ENCODE measurements around the gene CCDC127.

CCDC127 gene

GRCh38 chr5:191949-192690, 25.8 kb downstream of the CCDC127 start:
- Histone ChIP-seq H3K4me1 (ENCODE audit: control insufficient read depth in 5 of 5, insufficient read depth in 5 of 5, low read length in 5 of 5) (peaks cover 2 to 25% (median 17%) of the 10 kb centered on the region in 5 donors), H3K27ac (ENCODE audit: low read depth, low read length) (no peak overlapping the region), H3K36me3 (ENCODE audit: control insufficient read depth in 5 of 5, insufficient read depth in 5 of 5, low read length in 5 of 5) (no peaks in the 10 kb centered on the region), H3K9me3 (ENCODE audit: control insufficient read depth in 5 of 5, low read length in 5 of 5) (no peaks in the 10 kb centered on the region), H3K4me3 (ENCODE audit: low read depth in 1 of 5, low read length in 5 of 5) (no peak overlapping the region), H3K9ac (ENCODE audit: low read length in 5 of 5) (no peak overlapping the region), H3K27me3 (ENCODE audit: control insufficient read depth in 5 of 5, insufficient read depth in 4 of 5, low read length in 5 of 5) (peaks cover 2 to 10% (median 6%) of the 10 kb centered on the region in 5 donors)

GRCh38 chr5:191036-191948, 26.7 kb downstream of the CCDC127 start, which contains the start of gene LRRC14B:
TSS of gene LRRC14B (plus strand) at chr5:191495. CDS start at chr5:191539, 44 bp downstream.
- Histone ChIP-seq H3K4me1 (ENCODE audit: control insufficient read depth in 5 of 5, insufficient read depth in 5 of 5, low read length in 5 of 5) (peaks cover 2 to 25% (median 17%) of the 10 kb centered on the region in 5 donors), H3K27me3 (ENCODE audit: control insufficient read depth in 5 of 5, insufficient read depth in 4 of 5, low read length in 5 of 5) (peaks cover 2 to 10% (median 6%) of the 10 kb centered on the region in 5 donors), H3K4me3 (ENCODE audit: low read depth in 1 of 5, low read length in 5 of 5) (no peak within 1 kb of the TSS), H3K27ac (ENCODE audit: low read depth, low read length) (no peak within 1 kb of the TSS), H3K9me3 (ENCODE audit: control insufficient read depth in 5 of 5, low read length in 5 of 5) (no peaks in the 10 kb centered on the region), H3K9ac (ENCODE audit: low read length in 5 of 5) (no peak within 1 kb of the TSS), H3K36me3 (ENCODE audit: control insufficient read depth in 5 of 5, insufficient read depth in 5 of 5, low read length in 5 of 5) (no peaks in the 10 kb centered on the region)

- Histone ChIP-seq H3K27me3 (ENCODE audit: control insufficient read depth in 5 of 5, insufficient read depth in 4 of 5, low read length in 5 of 5) (peaks cover 2 to 10% (median 6%) of the 10 kb centered on the region in 5 donors), H3K9me3 (ENCODE audit: control insufficient read depth in 5 of 5, low read length in 5 of 5) (no peaks in the 10 kb centered on the region), H3K4me3 (ENCODE audit: low read depth in 1 of 5, low read length in 5 of 5) (no peak overlapping the region), H3K27ac (ENCODE audit: low read depth, low read length) (no peak overlapping the region), H3K9ac (ENCODE audit: low read length in 5 of 5) (no peak overlapping the region), H3K36me3 (ENCODE audit: control insufficient read depth in 5 of 5, insufficient read depth in 5 of 5, low read length in 5 of 5) (no peaks in the 10 kb centered on the region), H3K4me1 (ENCODE audit: control insufficient read depth in 5 of 5, insufficient read depth in 5 of 5, low read length in 5 of 5) (peaks cover 2 to 25% (median 18%) of the 10 kb centered on the region in 5 donors)
Measured at GRCh38 chr5:190366-191035, 27.5 kb downstream of the CCDC127 start.

- Histone ChIP-seq H3K27ac (ENCODE audit: low read depth, low read length) (no peak overlapping the region), H3K9me3 (ENCODE audit: control insufficient read depth in 5 of 5, low read length in 5 of 5) (no peaks in the 10 kb centered on the region), H3K4me1 (ENCODE audit: control insufficient read depth in 5 of 5, insufficient read depth in 5 of 5, low read length in 5 of 5) (peaks cover 2 to 25% (median 18%) of the 10 kb centered on the region in 5 donors), H3K36me3 (ENCODE audit: control insufficient read depth in 5 of 5, insufficient read depth in 5 of 5, low read length in 5 of 5) (no peaks in the 10 kb centered on the region), H3K27me3 (ENCODE audit: control insufficient read depth in 5 of 5, insufficient read depth in 4 of 5, low read length in 5 of 5) (peaks cover 2 to 10% (median 6%) of the 10 kb centered on the region in 5 donors), H3K9ac (ENCODE audit: low read length in 5 of 5) (no peak overlapping the region), H3K4me3 (ENCODE audit: low read depth in 1 of 5, low read length in 5 of 5) (no peak overlapping the region)
Measured at GRCh38 chr5:189976-190365, 28.0 kb downstream of the CCDC127 start.

- Histone ChIP-seq H3K36me3 (ENCODE audit: control insufficient read depth in 5 of 5, insufficient read depth in 5 of 5, low read length in 5 of 5) (no peaks in the 10 kb centered on the region), H3K27me3 (ENCODE audit: control insufficient read depth in 5 of 5, insufficient read depth in 4 of 5, low read length in 5 of 5) (peaks cover under 1 to 10% (median 6%) of the 10 kb centered on the region in 5 donors), H3K9me3 (ENCODE audit: control insufficient read depth in 5 of 5, low read length in 5 of 5) (no peaks in the 10 kb centered on the region), H3K4me3 (ENCODE audit: low read depth in 1 of 5, low read length in 5 of 5) (no peak overlapping the region), H3K9ac (ENCODE audit: low read length in 5 of 5) (no peak overlapping the region), H3K4me1 (ENCODE audit: control insufficient read depth in 5 of 5, insufficient read depth in 5 of 5, low read length in 5 of 5) (peaks cover 2 to 25% (median 18%) of the 10 kb centered on the region in 5 donors), H3K27ac (ENCODE audit: low read depth, low read length) (no peak overlapping the region)
Measured at GRCh38 chr5:189486-189885, 28.5 kb downstream of the CCDC127 start.

GRCh38 chr5:188488-189481, 29.2 kb downstream of the CCDC127 start:
- Histone ChIP-seq H3K4me1 (ENCODE audit: control insufficient read depth in 5 of 5, insufficient read depth in 5 of 5, low read length in 5 of 5) (peaks cover 2 to 25% (median 18%) of the 10 kb centered on the region in 5 donors), H3K27ac (ENCODE audit: low read depth, low read length) (no peak overlapping the region), H3K36me3 (ENCODE audit: control insufficient read depth in 5 of 5, insufficient read depth in 5 of 5, low read length in 5 of 5) (no peaks in the 10 kb centered on the region), H3K4me3 (ENCODE audit: low read depth in 1 of 5, low read length in 5 of 5) (peak overlapping the region; percentile 10 to 65 (median 56)), H3K27me3 (ENCODE audit: control insufficient read depth in 5 of 5, insufficient read depth in 4 of 5, low read length in 5 of 5) (peaks cover 0 to 10% (median 3%) of the 10 kb centered on the region in 5 donors), H3K9ac (ENCODE audit: low read length in 5 of 5) (peak overlapping the region in 1 of 5 donors; percentile 63), H3K9me3 (ENCODE audit: control insufficient read depth in 5 of 5, low read length in 5 of 5) (no peaks in the 10 kb centered on the region)

GRCh38 chr5:187617-188451, 30.1 kb downstream of the CCDC127 start:
- Histone ChIP-seq H3K27me3 (ENCODE audit: control insufficient read depth in 5 of 5, insufficient read depth in 4 of 5, low read length in 5 of 5) (peaks cover 0 to 8% (median 3%) of the 10 kb centered on the region in 5 donors), H3K4me1 (ENCODE audit: control insufficient read depth in 5 of 5, insufficient read depth in 5 of 5, low read length in 5 of 5) (peaks cover 2 to 25% (median 18%) of the 10 kb centered on the region in 5 donors), H3K9me3 (ENCODE audit: control insufficient read depth in 5 of 5, low read length in 5 of 5) (no peaks in the 10 kb centered on the region), H3K27ac (ENCODE audit: low read depth, low read length) (no peak overlapping the region), H3K36me3 (ENCODE audit: control insufficient read depth in 5 of 5, insufficient read depth in 5 of 5, low read length in 5 of 5) (no peaks in the 10 kb centered on the region), H3K9ac (ENCODE audit: low read length in 5 of 5) (peak overlapping the region in 1 of 5 donors; percentile 63), H3K4me3 (ENCODE audit: low read depth in 1 of 5, low read length in 5 of 5) (peak overlapping the region; percentile 10 to 65 (median 56))

- H3K4me3 ChIP-seq (ENCODE audit: low read depth in 1 of 5, low read length in 5 of 5) = no peak overlapping the region
- H3K9me3 ChIP-seq (ENCODE audit: control insufficient read depth in 5 of 5, low read length in 5 of 5) = no peaks in the 10 kb centered on the region
- no peak overlapping the region for H3K9ac ChIP-seq (ENCODE audit: low read length in 5 of 5)
- no peaks in the 10 kb centered on the region for H3K36me3 ChIP-seq (ENCODE audit: control insufficient read depth in 5 of 5, insufficient read depth in 5 of 5, low read length in 5 of 5)
- no peak overlapping the region for H3K27ac ChIP-seq (ENCODE audit: low read depth, low read length)
- peaks cover 2 to 25% (median 18%) of the 10 kb centered on the region in 5 donors for H3K4me1 ChIP-seq (ENCODE audit: control insufficient read depth in 5 of 5, insufficient read depth in 5 of 5, low read length in 5 of 5)
- H3K27me3 ChIP-seq (ENCODE audit: control insufficient read depth in 5 of 5, insufficient read depth in 4 of 5, low read length in 5 of 5) = peaks cover 0 to 9% (median 2%) of the 10 kb centered on the region in 5 donors
Measured at GRCh38 chr5:187042-187431, 30.9 kb downstream of the CCDC127 start.

Measured in subcutaneous abdominal adipose tissue (tissue), 5 donors.